OCI-LY3 (cell line): ENCODE measurements around the gene LRP2BP.
"Not testable (repeated sequence)": the region's sequence is repeated elsewhere in the genome, so short reads cannot be mapped to it uniquely, and the experiment has no call there.

Source experiments
- H2AFZ ChIP-seq: fragments of 200-600, 300-600 bp; shearing (Covaris generic); 2 replicates; pipeline ENCODE4 v1.6.0; 2014; ENCODE audit warnings: antibody characterized with exemption, low read depth, low read length
- H3K27ac ChIP-seq: fragments of 200-600, 300-600 bp; sonication (generic); 2 replicates; pipeline ENCODE4 v1.5.1; 2014; ENCODE audit warnings: mild to moderate bottlenecking, low read length, moderate library complexity, mixed read lengths
- H3K27me3 ChIP-seq: fragments of 200-600, 300-600 bp; sonication (generic); 2 replicates; pipeline ENCODE4 v1.6.1; 2014; ENCODE audit warnings: low read depth, low read length, mixed read lengths
- H3K36me3 ChIP-seq: fragments of 200-600, 300-600 bp; sonication (generic); replicated peaks from 2 replicates; pipeline ENCODE3; 2014; ENCODE audit warnings: low read depth, low read length, mixed read lengths
- H3K4me1 ChIP-seq: fragments of 300-600, 200-600 bp; sonication (generic); 2 replicates; pipeline ENCODE4 v1.6.1; 2014; ENCODE audit warnings: low read length, mixed read lengths
- H3K4me2 ChIP-seq: fragments of 200-600, 300-600 bp; sonication (generic); 2 replicates; pipeline ENCODE4 v1.6.1; 2014; ENCODE audit warnings: low read length, mixed read lengths
- H3K4me3 ChIP-seq: fragments of 300-600, 200-600 bp; sonication (generic); 2 replicates; pipeline ENCODE4 v1.5.1; 2014; ENCODE audit warnings: antibody characterized with exemption, mild to moderate bottlenecking, low read length, moderate library complexity
- H3K79me2 ChIP-seq: fragments of 300-600, 200-600 bp; shearing (Covaris generic); 2 replicates; pipeline ENCODE4 v1.6.1; 2014; ENCODE audit warnings: mild to moderate bottlenecking, low read length, mixed read lengths
- H3K9ac ChIP-seq: fragments of 300-600, 200-600 bp; shearing (Covaris generic); 2 replicates; pipeline ENCODE4 v1.6.0; 2014; ENCODE audit warnings: mild to moderate bottlenecking, low read length, moderate library complexity
- H3K9me3 ChIP-seq: fragments of 200-600, 300-600 bp; shearing (Covaris generic); 2 replicates; pipeline ENCODE4 v1.6.1; 2014; ENCODE audit warnings: low read length, mixed read lengths; ENCODE audit not compliant: insufficient read depth
- H4K20me1 ChIP-seq: fragments of 200-600, 300-600 bp; sonication (generic); 2 replicates; pipeline ENCODE4 v1.6.1; 2016; ENCODE audit warnings: low read length, mixed read lengths; ENCODE audit not compliant: insufficient read depth
- CTCF ChIP-seq: fragments of 200-600, 300-600 bp; sonication (generic); IDR thresholded peaks from 2 replicates; pipeline ENCODE4 v1.5.1; 2014; ENCODE audit warnings: antibody characterized with exemption, low read length, low read depth
- EZH2phosphoT487 ChIP-seq: fragments of 200-600 bp; shearing (Covaris generic); IDR thresholded peaks from 2 replicates; pipeline ENCODE4 v1.6.1; 2018; ENCODE audit warnings: antibody characterized with exemption, mixed run types, low read depth

Gene LRP2BP

DNA sequence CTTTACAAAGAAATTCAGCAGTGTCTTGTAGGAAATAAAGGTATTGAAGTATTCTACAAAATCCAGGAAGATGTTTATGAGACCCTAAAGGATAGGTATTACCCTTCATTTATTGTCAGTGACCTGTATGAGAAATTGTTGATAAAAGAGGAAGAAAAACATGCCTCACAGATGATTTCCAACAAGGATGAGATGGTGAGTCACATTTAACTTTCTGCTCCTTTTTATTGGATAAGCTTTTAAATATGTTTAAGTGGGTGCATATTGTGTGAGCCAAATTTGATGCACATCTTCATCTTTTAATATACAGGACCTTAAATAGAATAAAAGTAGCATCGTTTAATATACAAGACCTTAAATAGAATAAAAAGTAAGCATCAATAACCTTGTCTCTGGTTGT, 72.1 kb downstream of the LRP2BP start:
- no peaks in the 10 kb centered on the region for H3K4me1 ChIP-seq
- no peaks in the 10 kb centered on the region for H4K20me1 ChIP-seq
- no peaks in the 10 kb centered on the region for H3K79me2 ChIP-seq
- H3K4me3 ChIP-seq: no peak overlapping the region
- H3K4me2 ChIP-seq: no peak overlapping the region
- no peaks in the 10 kb centered on the region for H3K9me3 ChIP-seq
- H3K27me3 ChIP-seq: no peaks in the 10 kb centered on the region
- H3K27ac ChIP-seq: no peak overlapping the region
- no peak overlapping the region for H2AFZ ChIP-seq
- no peaks in the 10 kb centered on the region for H3K36me3 ChIP-seq
- H3K9ac ChIP-seq: no peak overlapping the region
- TF ChIP-seq CTCF (no peak), EZH2phosphoT487 (no peak)

GRCh38 chr4:185322803-185323202, 72.9 kb downstream of the LRP2BP start:
- Histone ChIP-seq H3K9ac (no peak overlapping the region), H2AFZ (no peak overlapping the region), H3K36me3 (no peaks in the 10 kb centered on the region), H3K4me1 (no peaks in the 10 kb centered on the region), H4K20me1 (no peaks in the 10 kb centered on the region), H3K27me3 (no peaks in the 10 kb centered on the region), H3K4me2 (no peak overlapping the region), H3K9me3 (no peaks in the 10 kb centered on the region), H3K79me2 (no peaks in the 10 kb centered on the region), H3K4me3 (no peak overlapping the region), H3K27ac (no peak overlapping the region)
- TF ChIP-seq CTCF: no peak

- no peaks in the 10 kb centered on the region for H3K27me3 ChIP-seq
- H3K4me2 ChIP-seq: no peak overlapping the region
- H3K27ac ChIP-seq: no peak overlapping the region
- no peak overlapping the region for H3K4me3 ChIP-seq
- no peak for TF ChIP-seq CTCF
- no peak for TF ChIP-seq EZH2phosphoT487
- no peaks in the 10 kb centered on the region for H3K4me1 ChIP-seq
- no peak overlapping the region for H3K9ac ChIP-seq
- no peaks in the 10 kb centered on the region for H4K20me1 ChIP-seq
- H3K79me2 ChIP-seq: no peaks in the 10 kb centered on the region
- no peaks in the 10 kb centered on the region for H3K9me3 ChIP-seq
- no peaks in the 10 kb centered on the region for H3K36me3 ChIP-seq
- no peak overlapping the region for H2AFZ ChIP-seq
These were observed 77.0 kb downstream of the LRP2BP start for GRCh38 chr4:185318679-185319078.

DNA sequence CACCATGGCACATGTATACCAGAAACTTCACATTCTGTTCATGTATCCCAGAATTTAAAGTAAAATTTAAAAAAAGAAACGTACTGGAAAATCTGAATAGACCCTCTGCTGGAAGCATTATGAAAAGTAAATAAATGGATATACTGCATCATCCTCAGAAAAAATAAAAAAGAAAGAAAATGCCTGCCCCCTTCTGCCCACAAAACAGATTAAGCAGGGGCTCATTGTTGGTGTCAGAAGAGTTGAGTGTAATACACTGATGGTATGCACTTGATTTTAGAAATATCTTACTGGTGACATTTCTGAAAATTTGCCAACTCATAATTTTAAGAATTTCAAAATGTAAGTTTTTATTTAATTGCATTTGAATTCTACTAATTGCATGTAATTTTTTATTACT, 77.8 kb downstream of the LRP2BP start:
- no peaks in the 10 kb centered on the region for H3K4me1 ChIP-seq
- H3K4me3 ChIP-seq: no peak overlapping the region
- no peak overlapping the region for H3K27ac ChIP-seq
- no peaks in the 10 kb centered on the region for H3K27me3 ChIP-seq
- H3K79me2 ChIP-seq: no peaks in the 10 kb centered on the region
- no peaks in the 10 kb centered on the region for H4K20me1 ChIP-seq
- no peak overlapping the region for H3K9ac ChIP-seq
- no peaks in the 10 kb centered on the region for H3K9me3 ChIP-seq
- TF ChIP-seq EZH2phosphoT487 (no peak), CTCF (no peak)
- no peaks in the 10 kb centered on the region for H3K36me3 ChIP-seq
- H2AFZ ChIP-seq: no peak overlapping the region
- no peak overlapping the region for H3K4me2 ChIP-seq

- not testable (repeated sequence) for H3K79me2 ChIP-seq, H3K9me3 ChIP-seq, H3K27me3 ChIP-seq, H4K20me1 ChIP-seq, H3K4me3 ChIP-seq, H2AFZ ChIP-seq, H3K36me3 ChIP-seq, H3K9ac ChIP-seq, H3K4me2 ChIP-seq, H3K27ac ChIP-seq, H3K4me1 ChIP-seq
These were observed 78.3 kb downstream of the LRP2BP start for GRCh38 chr4:185317462-185317861.
